HEK293 (cell line): ENCODE measurements around the gene HSPE1.

Experiments
- CTCF ChIA-PET: fragments of 350-600 bp; formaldehyde crosslinking; extraction: SDS; loops from one replicate; lab custom pipeline; 2021; ENCODE audit warnings: antibody characterized with exemption; lab: Yijun Ruan, JAX
- POLR2A ChIA-PET: fragments of 300-600 bp; formaldehyde crosslinking; extraction: SDS; loops from one replicate; lab custom pipeline; 2020; ENCODE audit warnings: antibody characterized with exemption, inconsistent platforms; lab: Yijun Ruan, JAX
- H3K27ac ChIP-seq: fragments of 200-500 bp; sonication (Bioruptor generic); 2 replicates; pipeline ENCODE4 v1.5.1; 2014; ENCODE audit warnings: low read depth, low read length, control low read depth, inconsistent platforms; ENCODE audit errors: extremely low read depth
- H3K36me3 ChIP-seq, 2 experiments: fragments of 200-500 bp in 1 of 2; sonication (Bioruptor generic) in 1 of 2; 1 replicate in 1 of 2; 2 replicates in 1 of 2; pipeline ENCODE4 v1.5.1; 2014 to 2017; ENCODE audit warnings: inconsistent platforms in 2 of 2, low read length in 2 of 2; ENCODE audit not compliant: control insufficient read depth in 2 of 2, insufficient read depth in 1 of 2
- H3K4me1 ChIP-seq: fragments of 200-500 bp; sonication (Bioruptor generic); 2 replicates; pipeline ENCODE4 v1.5.1; 2014; ENCODE audit warnings: mild to moderate bottlenecking, low read length, inconsistent platforms; ENCODE audit not compliant: control insufficient read depth, insufficient read depth
- H3K4me3 ChIP-seq: 2 replicates; pipeline ENCODE4 v1.5.1; 2011; ENCODE audit warnings: low read depth, mild to moderate bottlenecking, control low read depth, low read length, moderate library complexity
- H3K9me3 ChIP-seq: fragments of 200-500 bp; sonication (Bioruptor generic); 2 replicates; pipeline ENCODE4 v1.5.1; 2014; ENCODE audit warnings: low read depth, low read length, inconsistent platforms; ENCODE audit not compliant: control insufficient read depth, insufficient read depth
- GLI2 ChIP-seq: fragments of 450-650 bp; formaldehyde crosslinking; IDR thresholded peaks from 2 replicates; pipeline ENCODE4; 2017; ENCODE audit warnings: missing biosample characterization, missing genetic modification characterization, low read depth, borderline replicate concordance
- KLF1 ChIP-seq: fragments of 450-650 bp; formaldehyde crosslinking; IDR thresholded peaks from 2 replicates; pipeline ENCODE4 v1.5.1; 2016; ENCODE audit warnings: missing biosample characterization, missing genetic modification characterization
- MEIS1 ChIP-seq: sonication (generic); formaldehyde crosslinking; IDR thresholded peaks from 2 replicates; pipeline ENCODE4 v1.8.1; 2022; ENCODE audit warnings: missing genetic modification reagents, mild to moderate bottlenecking, borderline replicate concordance
- SETDB1 ChIP-seq: IDR thresholded peaks from one replicate; pipeline ENCODE4 v1.6.1; 2017; ENCODE audit warnings: mild to moderate bottlenecking, low read length, moderate library complexity, mixed read lengths; ENCODE audit not compliant: insufficient read length
- ZEB2 ChIP-seq: fragments of 450-650 bp; formaldehyde crosslinking; IDR thresholded peaks from 2 replicates; pipeline ENCODE4 v1.5.1; 2016; ENCODE audit warnings: missing biosample characterization, missing genetic modification characterization
- ZNF335 ChIP-seq: fragments of 450-650 bp; formaldehyde crosslinking; conservative IDR thresholded peaks from 2 replicates; pipeline ENCODE4 v1.5.1; 2016; ENCODE audit warnings: missing biosample characterization, missing genetic modification characterization
- ZNF366 ChIP-seq: fragments of 450-650 bp; formaldehyde crosslinking; conservative IDR thresholded peaks from 2 replicates; pipeline ENCODE4 v1.5.1; 2016; ENCODE audit warnings: missing biosample characterization, missing genetic modification characterization
- ZNF561 ChIP-seq: fragments of 450-650 bp; IDR thresholded peaks from 2 replicates; pipeline ENCODE4 v1.5.1; 2018; ENCODE audit warnings: missing biosample characterization, missing genetic modification characterization, borderline replicate concordance
- ZNF621 ChIP-seq: fragments of 450-650 bp; formaldehyde crosslinking; IDR thresholded peaks from 2 replicates; pipeline ENCODE4 v1.5.1; 2017; ENCODE audit warnings: missing biosample characterization, missing genetic modification characterization
- ZNF792 ChIP-seq: fragments of 450-650 bp; formaldehyde crosslinking; IDR thresholded peaks from 2 replicates; pipeline ENCODE4 v1.5.1; 2016; ENCODE audit warnings: missing biosample characterization, missing genetic modification characterization
- TF ChIP-seq, protein P1 (sequence below): fragments of 450-650 bp; formaldehyde crosslinking; IDR thresholded peaks from 2 replicates; pipeline ENCODE4 v1.5.1; 2016; ENCODE audit warnings: missing biosample characterization, missing genetic modification characterization, low read depth
- TF ChIP-seq, protein P2 (sequence below): fragments of 450-650 bp; formaldehyde crosslinking; IDR thresholded peaks from 2 replicates; pipeline ENCODE4 v1.5.1; 2017; ENCODE audit warnings: missing biosample characterization, missing genetic modification characterization
- TF ChIP-seq, protein P3 (sequence below): fragments of 450-650 bp; formaldehyde crosslinking; IDR thresholded peaks from 2 replicates; pipeline ENCODE4 v1.5.1; 2016; ENCODE audit warnings: missing biosample characterization, missing genetic modification characterization
- TF ChIP-seq, protein P4 (sequence below): fragments of 450-650 bp; formaldehyde crosslinking; conservative IDR thresholded peaks from 2 replicates; pipeline ENCODE4 v1.5.1; 2016; ENCODE audit warnings: low read depth, missing biosample characterization, missing genetic modification characterization
- TF ChIP-seq, protein P5 (sequence below): fragments of 450-650 bp; formaldehyde crosslinking; IDR thresholded peaks from 2 replicates; pipeline ENCODE4 v1.5.1; 2016; ENCODE audit warnings: missing biosample characterization, missing genetic modification characterization

Gene HSPE1

DNA sequence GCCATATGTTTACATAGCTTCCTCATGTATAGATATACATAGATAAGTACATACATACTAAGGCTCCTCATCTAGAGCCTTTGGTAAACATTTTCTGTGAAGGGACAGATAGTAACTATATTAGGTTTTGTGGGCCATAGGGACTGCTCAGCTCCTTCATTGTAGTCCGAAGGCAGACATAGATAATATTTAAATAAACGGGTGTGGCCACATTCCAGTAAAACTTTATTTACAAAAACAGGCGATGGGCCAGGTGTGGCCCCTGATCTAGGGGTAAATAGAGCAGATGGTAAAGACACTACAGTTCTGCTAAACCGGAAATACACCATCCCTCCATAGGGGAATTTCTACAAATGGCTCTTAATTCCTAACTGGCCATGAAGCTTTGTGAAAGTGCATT is 39.5 kb upstream of the HSPE1 start:
- TF ChIP-seq, protein P1, sequence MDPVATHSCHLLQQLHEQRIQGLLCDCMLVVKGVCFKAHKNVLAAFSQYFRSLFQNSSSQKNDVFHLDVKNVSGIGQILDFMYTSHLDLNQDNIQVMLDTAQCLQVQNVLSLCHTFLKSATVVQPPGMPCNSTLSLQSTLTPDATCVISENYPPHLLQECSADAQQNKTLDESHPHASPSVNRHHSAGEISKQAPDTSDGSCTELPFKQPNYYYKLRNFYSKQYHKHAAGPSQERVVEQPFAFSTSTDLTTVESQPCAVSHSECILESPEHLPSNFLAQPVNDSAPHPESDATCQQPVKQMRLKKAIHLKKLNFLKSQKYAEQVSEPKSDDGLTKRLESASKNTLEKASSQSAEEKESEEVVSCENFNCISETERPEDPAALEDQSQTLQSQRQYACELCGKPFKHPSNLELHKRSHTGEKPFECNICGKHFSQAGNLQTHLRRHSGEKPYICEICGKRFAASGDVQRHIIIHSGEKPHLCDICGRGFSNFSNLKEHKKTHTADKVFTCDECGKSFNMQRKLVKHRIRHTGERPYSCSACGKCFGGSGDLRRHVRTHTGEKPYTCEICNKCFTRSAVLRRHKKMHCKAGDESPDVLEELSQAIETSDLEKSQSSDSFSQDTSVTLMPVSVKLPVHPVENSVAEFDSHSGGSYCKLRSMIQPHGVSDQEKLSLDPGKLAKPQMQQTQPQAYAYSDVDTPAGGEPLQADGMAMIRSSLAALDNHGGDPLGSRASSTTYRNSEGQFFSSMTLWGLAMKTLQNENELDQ (tag by site-specific recombination), result no peak
- no peak for TF ChIP-seq ZNF621 (tag by site-specific recombination)
- TF ChIP-seq ZNF335 (tag by site-specific recombination), result no peak
- TF ChIP-seq, all 188 proteins: peak for 0
- H3K36me3 ChIP-seq, result peaks cover 22 to 37% of the 10 kb centered on the region in 2 experiments
- POLR2A ChIA-PET, result interaction anchor here (1.3 to 1.6 kb wide), 3 partner anchors 26 to 55 kb away, joined by 3 to 4 read pairs (median 4); partner anchors contain the start of genes MOB4 and SF3B1
- CTCF ChIA-PET, result no interaction called here
- no peak overlapping the region for H3K4me3 ChIP-seq
- no peak overlapping the region for H3K27ac ChIP-seq
- no peaks in the 10 kb centered on the region for H3K9me3 ChIP-seq
- H3K4me1 ChIP-seq, result no peaks in the 10 kb centered on the region

DNA sequence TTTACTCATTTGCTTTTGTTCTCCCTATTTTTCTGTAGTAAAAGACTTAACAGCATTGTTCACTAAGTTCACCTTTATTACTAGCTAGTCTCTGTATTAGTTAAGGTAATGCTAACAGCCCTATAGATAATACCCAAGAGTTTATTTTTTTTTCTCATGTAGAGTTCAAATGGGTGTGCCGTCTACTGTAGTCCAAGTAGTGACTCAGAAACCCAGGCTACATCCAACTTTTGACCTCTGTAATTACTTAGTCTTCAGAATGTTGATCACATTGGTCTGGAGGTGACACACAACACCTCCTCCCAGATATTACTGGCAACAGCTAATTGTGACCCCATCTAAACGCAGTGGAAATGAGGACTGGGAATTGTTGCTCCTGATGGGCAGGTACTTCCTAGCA is 39.1 kb upstream of the HSPE1 start:
- H3K4me1 ChIP-seq, result no peaks in the 10 kb centered on the region
- no peak overlapping the region for H3K4me3 ChIP-seq
- H3K36me3 ChIP-seq, result peaks cover 26 to 40% of the 10 kb centered on the region in 2 experiments
- POLR2A ChIA-PET, result interaction anchor here (1.6 kb wide), 1 partner anchor 55 kb away, joined by 4 read pairs; the partner anchor contains the start of gene MOB4
- H3K9me3 ChIP-seq, result no peaks in the 10 kb centered on the region
- no peak overlapping the region for H3K27ac ChIP-seq
- TF ChIP-seq, protein P2, sequence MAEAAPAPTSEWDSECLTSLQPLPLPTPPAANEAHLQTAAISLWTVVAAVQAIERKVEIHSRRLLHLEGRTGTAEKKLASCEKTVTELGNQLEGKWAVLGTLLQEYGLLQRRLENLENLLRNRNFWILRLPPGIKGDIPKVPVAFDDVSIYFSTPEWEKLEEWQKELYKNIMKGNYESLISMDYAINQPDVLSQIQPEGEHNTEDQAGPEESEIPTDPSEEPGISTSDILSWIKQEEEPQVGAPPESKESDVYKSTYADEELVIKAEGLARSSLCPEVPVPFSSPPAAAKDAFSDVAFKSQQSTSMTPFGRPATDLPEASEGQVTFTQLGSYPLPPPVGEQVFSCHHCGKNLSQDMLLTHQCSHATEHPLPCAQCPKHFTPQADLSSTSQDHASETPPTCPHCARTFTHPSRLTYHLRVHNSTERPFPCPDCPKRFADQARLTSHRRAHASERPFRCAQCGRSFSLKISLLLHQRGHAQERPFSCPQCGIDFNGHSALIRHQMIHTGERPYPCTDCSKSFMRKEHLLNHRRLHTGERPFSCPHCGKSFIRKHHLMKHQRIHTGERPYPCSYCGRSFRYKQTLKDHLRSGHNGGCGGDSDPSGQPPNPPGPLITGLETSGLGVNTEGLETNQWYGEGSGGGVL (tag by site-specific recombination), result no peak
- no peak for TF ChIP-seq GLI2 (tag by site-specific recombination)
- TF ChIP-seq, all 188 proteins: peak for 0
- CTCF ChIA-PET, result no interaction called here

DNA sequence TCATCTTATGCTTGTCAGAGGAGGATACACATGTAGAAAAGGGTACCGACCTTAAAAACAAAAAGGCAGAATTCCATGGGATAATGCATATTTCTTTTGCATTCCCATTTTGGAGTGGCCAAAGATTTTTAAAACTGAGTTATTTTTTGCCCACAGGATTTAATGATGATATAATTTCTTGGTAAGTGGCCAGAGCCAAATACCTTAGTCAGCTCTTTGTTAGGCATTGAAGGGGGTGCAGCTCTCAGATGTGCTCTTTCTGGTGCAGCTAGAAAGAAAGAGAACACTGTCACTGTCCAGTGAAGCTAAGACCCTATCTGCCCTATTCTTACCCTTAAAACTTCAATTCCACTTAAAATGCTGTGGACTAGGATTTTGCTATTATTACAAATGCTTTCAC is 36.0 kb upstream of the HSPE1 start:
- peaks cover 49 to 53% of the 10 kb centered on the region in 2 experiments for H3K36me3 ChIP-seq
- TF ChIP-seq KLF1 (tag by site-specific recombination) (no peak), MEIS1 (CRISPR knock-in tag) (no peak), ZEB2 (no peak), ZNF792 (tag by site-specific recombination) (no peak), ZNF366 (tag by site-specific recombination) (no peak), SETDB1 (no peak), ZNF561 (no peak)
- TF ChIP-seq, protein P3, sequence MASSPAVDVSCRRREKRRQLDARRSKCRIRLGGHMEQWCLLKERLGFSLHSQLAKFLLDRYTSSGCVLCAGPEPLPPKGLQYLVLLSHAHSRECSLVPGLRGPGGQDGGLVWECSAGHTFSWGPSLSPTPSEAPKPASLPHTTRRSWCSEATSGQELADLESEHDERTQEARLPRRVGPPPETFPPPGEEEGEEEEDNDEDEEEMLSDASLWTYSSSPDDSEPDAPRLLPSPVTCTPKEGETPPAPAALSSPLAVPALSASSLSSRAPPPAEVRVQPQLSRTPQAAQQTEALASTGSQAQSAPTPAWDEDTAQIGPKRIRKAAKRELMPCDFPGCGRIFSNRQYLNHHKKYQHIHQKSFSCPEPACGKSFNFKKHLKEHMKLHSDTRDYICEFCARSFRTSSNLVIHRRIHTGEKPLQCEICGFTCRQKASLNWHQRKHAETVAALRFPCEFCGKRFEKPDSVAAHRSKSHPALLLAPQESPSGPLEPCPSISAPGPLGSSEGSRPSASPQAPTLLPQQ (tag by site-specific recombination), result no peak
- TF ChIP-seq, protein P4, sequence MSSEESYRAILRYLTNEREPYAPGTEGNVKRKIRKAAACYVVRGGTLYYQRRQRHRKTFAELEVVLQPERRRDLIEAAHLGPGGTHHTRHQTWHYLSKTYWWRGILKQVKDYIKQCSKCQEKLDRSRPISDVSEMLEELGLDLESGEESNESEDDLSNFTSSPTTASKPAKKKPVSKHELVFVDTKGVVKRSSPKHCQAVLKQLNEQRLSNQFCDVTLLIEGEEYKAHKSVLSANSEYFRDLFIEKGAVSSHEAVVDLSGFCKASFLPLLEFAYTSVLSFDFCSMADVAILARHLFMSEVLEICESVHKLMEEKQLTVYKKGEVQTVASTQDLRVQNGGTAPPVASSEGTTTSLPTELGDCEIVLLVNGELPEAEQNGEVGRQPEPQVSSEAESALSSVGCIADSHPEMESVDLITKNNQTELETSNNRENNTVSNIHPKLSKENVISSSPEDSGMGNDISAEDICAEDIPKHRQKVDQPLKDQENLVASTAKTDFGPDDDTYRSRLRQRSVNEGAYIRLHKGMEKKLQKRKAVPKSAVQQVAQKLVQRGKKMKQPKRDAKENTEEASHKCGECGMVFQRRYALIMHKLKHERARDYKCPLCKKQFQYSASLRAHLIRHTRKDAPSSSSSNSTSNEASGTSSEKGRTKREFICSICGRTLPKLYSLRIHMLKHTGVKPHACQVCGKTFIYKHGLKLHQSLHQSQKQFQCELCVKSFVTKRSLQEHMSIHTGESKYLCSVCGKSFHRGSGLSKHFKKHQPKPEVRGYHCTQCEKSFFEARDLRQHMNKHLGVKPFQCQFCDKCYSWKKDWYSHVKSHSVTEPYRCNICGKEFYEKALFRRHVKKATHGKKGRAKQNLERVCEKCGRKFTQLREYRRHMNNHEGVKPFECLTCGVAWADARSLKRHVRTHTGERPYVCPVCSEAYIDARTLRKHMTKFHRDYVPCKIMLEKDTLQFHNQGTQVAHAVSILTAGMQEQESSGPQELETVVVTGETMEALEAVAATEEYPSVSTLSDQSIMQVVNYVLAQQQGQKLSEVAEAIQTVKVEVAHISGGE (tag by site-specific recombination), result no peak
- TF ChIP-seq, protein P5, sequence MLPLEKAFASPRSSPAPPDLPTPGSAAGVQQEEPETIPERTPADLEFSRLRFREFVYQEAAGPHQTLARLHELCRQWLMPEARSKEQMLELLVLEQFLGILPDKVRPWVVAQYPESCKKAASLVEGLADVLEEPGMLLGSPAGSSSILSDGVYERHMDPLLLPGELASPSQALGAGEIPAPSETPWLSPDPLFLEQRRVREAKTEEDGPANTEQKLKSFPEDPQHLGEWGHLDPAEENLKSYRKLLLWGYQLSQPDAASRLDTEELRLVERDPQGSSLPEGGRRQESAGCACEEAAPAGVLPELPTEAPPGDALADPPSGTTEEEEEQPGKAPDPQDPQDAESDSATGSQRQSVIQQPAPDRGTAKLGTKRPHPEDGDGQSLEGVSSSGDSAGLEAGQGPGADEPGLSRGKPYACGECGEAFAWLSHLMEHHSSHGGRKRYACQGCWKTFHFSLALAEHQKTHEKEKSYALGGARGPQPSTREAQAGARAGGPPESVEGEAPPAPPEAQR, result no peak
- TF ChIP-seq, all 188 proteins: peak for 0
- H3K4me3 ChIP-seq, result no peak overlapping the region

More for the DNA sequence above, 36.0 kb upstream of the HSPE1 start:
- Histone ChIP-seq H3K4me1 (no peaks in the 10 kb centered on the region), H3K9me3 (no peaks in the 10 kb centered on the region), H3K27ac (no peak overlapping the region)
- ChIA-PET CTCF (no interaction called here), POLR2A (interaction anchor here (0.8 to 1.8 kb wide), 3 partner anchors 11 to 36 kb away, joined by 3 to 7 read pairs (median 4); partner anchors contain the start of genes COQ10B, HSPD1, HSPE1 and SF3B1)
